Measurements from ENCODE around the gene TLE4. TPM values are rescaled to one million over a fixed set of nuclear protein-coding genes. Genes with fewer than 3 reads are reported as not detected.

TLE4 gene
- polyA plus RNA-seq, 1 donor (not counting 4 experiments of a cell fraction or from before 2014, with no cell fraction given) = 14.7 TPM

DNA sequence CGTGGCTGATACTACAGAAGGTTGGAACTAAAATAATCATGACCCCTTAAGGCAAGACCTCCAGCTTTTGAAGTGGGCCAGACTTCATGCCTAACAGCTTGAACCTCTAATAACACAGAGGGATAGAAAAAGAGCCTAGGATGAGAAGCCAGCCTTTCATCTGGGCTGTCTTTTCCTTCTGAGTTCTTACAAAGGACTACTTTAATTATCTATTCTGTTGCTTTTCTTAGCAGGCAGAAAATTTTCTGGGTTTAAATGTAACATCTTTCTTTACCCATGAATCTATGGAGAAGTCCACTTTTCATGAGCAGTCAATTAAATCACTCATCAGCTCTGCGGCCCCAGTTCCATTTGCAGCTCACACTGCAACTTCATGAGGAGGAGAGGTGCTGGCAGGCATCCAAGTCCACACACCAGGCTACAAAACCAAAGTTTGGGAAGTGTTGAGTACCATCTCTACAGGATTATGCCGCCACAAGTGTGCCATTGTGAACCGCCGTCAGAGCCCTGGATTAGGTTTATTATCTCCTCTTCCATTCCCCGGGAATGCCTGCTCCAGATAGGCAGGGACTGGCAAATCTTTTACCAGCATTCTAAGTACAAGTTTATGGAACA lies 192.0 kb downstream of the TLE4 start:
- Histone ChIP-seq H3K9me3 (ENCODE audit: control insufficient read depth, low read depth, low read length) (no peaks in the 10 kb centered on the region), H3K36me3 (ENCODE audit: control insufficient read depth in 2 of 2, extremely low read depth in 1 of 2, insufficient read depth in 2 of 2, low read length in 2 of 2) (no peaks in the 10 kb centered on the region), H3K4me1 (ENCODE audit: control insufficient read depth, extremely low read depth, insufficient read depth, low read length) (peaks cover 20% of the 10 kb centered on the region), H3K4me2 (ENCODE audit: control insufficient read depth, extremely low read depth, insufficient read depth, low read depth, low read length) (peak overlapping the region; percentile 54), H3K9me1 (ENCODE audit: control insufficient read depth, extremely low read depth, insufficient read depth, low read length) (peaks cover 2% of the 10 kb centered on the region), H4K20me1 (ENCODE audit: control insufficient read depth, extremely low read depth, insufficient read depth, low read length) (no peaks in the 10 kb centered on the region), H3K79me2 (ENCODE audit: control insufficient read depth, insufficient read depth, low read length) (no peaks in the 10 kb centered on the region), H3K4me3 (ENCODE audit: control insufficient read depth in 2 of 3, extremely low read depth in 1 of 3, insufficient read depth in 2 of 3, low read depth in 1 of 3, low read length in 3 of 3) (no peak overlapping the region), H3K27me3 (ENCODE audit: control insufficient read depth, extremely low read depth, insufficient read depth, low read length) (no peaks in the 10 kb centered on the region), H3K9ac (ENCODE audit: control insufficient read depth, extremely low read depth, insufficient read depth, low read length) (no peak overlapping the region), H3K27ac (ENCODE audit: control insufficient read depth, insufficient read depth, low read length) (no peak overlapping the region), H2AFZ (ENCODE audit: control insufficient read depth, low read length) (no peak overlapping the region)
- FAIRE-seq (no peak), DNase-seq (ENCODE audit: low read depth, low spot score) (no peak)
- dilution Hi-C loops (cut with MboI; ENCODE audit: extremely low pct_ligation_motif_present, low sequenced_read_pairs) = no loop called here
- no peak for TF ChIP-seq CTCF (optimal IDR thresholded peaks at IDR 0.05 in 1 of 3, IDR thresholded peaks at IDR 0.05 in 1 of 3, conservative IDR thresholded peaks at IDR 0.05 in 1 of 3; ENCODE audit: extremely low read depth in 1 of 3, insufficient read depth in 2 of 3, low read length in 3 of 3)
- TF ChIP-seq EZH2 (IDR thresholded peaks at IDR 0.05; ENCODE audit: low read length) = no peak

- dilution Hi-C loops (cut with MboI; ENCODE audit: extremely low pct_ligation_motif_present, low sequenced_read_pairs) = no loop called here
These were observed 192.6 kb downstream of the TLE4 start for GRCh38 chr9:79764374-79764773.

More at GRCh38 chr9:79764374-79764773, 192.6 kb downstream of the TLE4 start:
- no peaks in the 10 kb centered on the region for H3K79me2 ChIP-seq (ENCODE audit: control insufficient read depth, insufficient read depth, low read length)
- H3K27ac ChIP-seq (ENCODE audit: control insufficient read depth, insufficient read depth, low read length) = no peak overlapping the region
- H4K20me1 ChIP-seq (ENCODE audit: control insufficient read depth, extremely low read depth, insufficient read depth, low read length) = no peaks in the 10 kb centered on the region
- H2AFZ ChIP-seq (ENCODE audit: control insufficient read depth, low read length) = no peak overlapping the region
- no peaks in the 10 kb centered on the region for H3K27me3 ChIP-seq (ENCODE audit: control insufficient read depth, extremely low read depth, insufficient read depth, low read length)
- FAIRE-seq (peak; percentile 96), DNase-seq (ENCODE audit: low read depth, low spot score) (peak; percentile 45)
- no peaks in the 10 kb centered on the region for H3K36me3 ChIP-seq (ENCODE audit: control insufficient read depth in 2 of 2, extremely low read depth in 1 of 2, insufficient read depth in 2 of 2, low read length in 2 of 2)
- H3K9me3 ChIP-seq (ENCODE audit: control insufficient read depth, low read depth, low read length) = no peaks in the 10 kb centered on the region
- H3K9me1 ChIP-seq (ENCODE audit: control insufficient read depth, extremely low read depth, insufficient read depth, low read length) = peaks cover 2% of the 10 kb centered on the region
- H3K4me3 ChIP-seq (ENCODE audit: control insufficient read depth in 2 of 3, extremely low read depth in 1 of 3, insufficient read depth in 2 of 3, low read depth in 1 of 3, low read length in 3 of 3) = no peak overlapping the region
- H3K9ac ChIP-seq (ENCODE audit: control insufficient read depth, extremely low read depth, insufficient read depth, low read length) = no peak overlapping the region
- peak overlapping the region; percentile 54 for H3K4me2 ChIP-seq (ENCODE audit: control insufficient read depth, extremely low read depth, insufficient read depth, low read depth, low read length)
- TF ChIP-seq EZH2 (IDR thresholded peaks at IDR 0.05; ENCODE audit: low read length) (no peak), CTCF (optimal IDR thresholded peaks at IDR 0.05 in 1 of 3, IDR thresholded peaks at IDR 0.05 in 1 of 3, conservative IDR thresholded peaks at IDR 0.05 in 1 of 3; ENCODE audit: extremely low read depth in 1 of 3, insufficient read depth in 2 of 3, low read length in 3 of 3) (no peak)
- peaks cover 19% of the 10 kb centered on the region for H3K4me1 ChIP-seq (ENCODE audit: control insufficient read depth, extremely low read depth, insufficient read depth, low read length)

Data from keratinocyte (primary cell).